VCaP (cell line): Measurements from ENCODE around the gene AREL1.

Source experiments
- H3K27ac ChIP-seq: fragments of 450-650 bp; 2 replicates; pipeline ENCODE4 v1.5.1; 2017
- CTCF ChIP-seq: fragments of 450-650 bp; conservative IDR thresholded peaks from 2 replicates; pipeline ENCODE4 v1.5.1; 2017; ENCODE audit warnings: mild to moderate bottlenecking, moderate library complexity

The AREL1 gene

GRCh38 chr14:74621556-74621955, 91.3 kb downstream of the AREL1 start:
- H3K27ac ChIP-seq, result no peak overlapping the region
- TF ChIP-seq CTCF, result no peak

- no peak for TF ChIP-seq CTCF
- no peak overlapping the region for H3K27ac ChIP-seq
These were observed 92.0 kb downstream of the AREL1 start for GRCh38 chr14:74620923-74621322.

GRCh38 chr14:74620497-74620921, 92.4 kb downstream of the AREL1 start:
- no peak for TF ChIP-seq CTCF
- no peak overlapping the region for H3K27ac ChIP-seq

- H3K27ac ChIP-seq, result no peak overlapping the region
- TF ChIP-seq CTCF, result no peak
These were observed 93.2 kb downstream of the AREL1 start for GRCh38 chr14:74619672-74620131.

GRCh38 chr14:74618078-74618952, 94.6 kb downstream of the AREL1 start:
- no peak for TF ChIP-seq CTCF
- no peak overlapping the region for H3K27ac ChIP-seq

- TF ChIP-seq CTCF, result no peak
- no peak overlapping the region for H3K27ac ChIP-seq
These were observed 95.7 kb downstream of the AREL1 start for GRCh38 chr14:74616996-74617700.

GRCh38 chr14:74616507-74616906, 96.4 kb downstream of the AREL1 start:
- TF ChIP-seq CTCF, result no peak
- no peak overlapping the region for H3K27ac ChIP-seq
